OCI-M2 (cell line): ENCODE data around the gene WWC2.
"Not testable (repeated sequence)": the region's sequence is repeated elsewhere in the genome, so short reads cannot be mapped to it uniquely, and the experiment has no call there.

Source experiments
- DNase-seq: peaks from one replicate; lab custom pipeline; 2025; ENCODE audit not compliant: unreplicated experiment; lab: John Stamatoyannopoulos, UW

Gene WWC2

DNA sequence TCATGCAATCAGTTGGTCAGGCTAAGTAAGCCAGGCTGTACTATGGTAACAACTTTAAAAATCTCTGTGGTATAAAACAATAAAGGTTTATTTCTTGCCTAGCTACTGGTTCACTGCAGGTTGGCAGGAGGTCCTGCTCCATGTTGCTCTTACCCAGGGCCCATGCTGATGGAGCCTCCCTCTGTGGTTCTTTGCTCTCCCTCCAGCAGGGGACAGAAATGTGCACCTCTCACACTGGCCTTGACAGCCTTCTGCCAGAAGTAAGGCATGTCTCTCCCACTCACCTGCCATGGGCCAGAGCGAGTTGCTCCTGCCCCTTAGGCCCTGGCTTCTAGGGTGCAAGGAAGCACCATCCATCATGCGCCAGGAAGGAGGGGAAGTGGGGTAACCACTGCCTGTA, 189.9 kb downstream of the WWC2 start:
- DNase-seq, result no peak

- no peak for DNase-seq
These were observed 190.6 kb downstream of the WWC2 start for GRCh38 chr4:183289688-183290087.

- no peak for DNase-seq
These were observed 192.0 kb downstream of the WWC2 start for GRCh38 chr4:183291070-183291469.

GRCh38 chr4:183295711-183296110, 196.7 kb downstream of the WWC2 start:
- DNase-seq, result no peak

DNA sequence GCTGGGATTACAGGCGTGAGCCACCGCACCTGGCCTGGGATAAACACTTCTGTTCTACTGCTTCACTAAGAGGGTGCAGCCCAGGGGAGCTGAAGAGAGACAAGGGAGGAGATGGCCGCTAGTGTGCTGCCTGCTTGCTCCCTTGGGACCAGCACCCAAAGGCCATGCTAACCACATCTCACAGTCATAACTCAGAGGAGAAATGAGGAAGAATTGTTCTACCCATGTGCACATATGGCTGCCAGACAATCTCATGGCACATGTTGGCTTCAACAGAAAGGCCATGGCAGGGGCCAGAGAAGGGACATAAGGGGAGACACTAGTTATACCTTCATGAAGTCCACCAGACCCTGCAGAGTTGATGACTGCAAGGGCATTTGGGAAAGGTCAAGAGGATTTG, 198.6 kb downstream of the WWC2 start:
- DNase-seq, result no peak

- DNase-seq, result no peak
These were observed 200.4 kb downstream of the WWC2 start for GRCh38 chr4:183299464-183299863.

GRCh38 chr4:183300070-183300469, 201.0 kb downstream of the WWC2 start:
- no peak for DNase-seq

DNA sequence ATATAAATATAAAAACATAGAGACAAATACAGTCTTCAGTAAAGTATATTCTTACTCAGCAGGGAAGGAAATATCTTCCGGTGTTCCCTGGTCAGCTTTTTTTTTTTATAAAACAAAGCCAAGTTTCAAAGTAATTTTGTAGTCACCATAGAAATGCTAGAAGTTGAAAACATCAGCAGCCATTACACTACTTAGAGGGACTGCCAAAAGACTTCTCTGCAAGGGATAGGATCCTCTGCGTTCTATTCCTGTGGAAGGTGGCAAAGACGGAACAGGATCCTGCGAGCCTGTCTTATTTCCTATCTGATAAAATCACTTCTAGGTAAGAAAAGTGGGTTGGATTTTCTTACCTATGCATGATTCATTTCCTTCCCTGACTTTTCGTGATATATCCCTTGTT, 201.6 kb downstream of the WWC2 start:
- DNase-seq, result no peak

DNA sequence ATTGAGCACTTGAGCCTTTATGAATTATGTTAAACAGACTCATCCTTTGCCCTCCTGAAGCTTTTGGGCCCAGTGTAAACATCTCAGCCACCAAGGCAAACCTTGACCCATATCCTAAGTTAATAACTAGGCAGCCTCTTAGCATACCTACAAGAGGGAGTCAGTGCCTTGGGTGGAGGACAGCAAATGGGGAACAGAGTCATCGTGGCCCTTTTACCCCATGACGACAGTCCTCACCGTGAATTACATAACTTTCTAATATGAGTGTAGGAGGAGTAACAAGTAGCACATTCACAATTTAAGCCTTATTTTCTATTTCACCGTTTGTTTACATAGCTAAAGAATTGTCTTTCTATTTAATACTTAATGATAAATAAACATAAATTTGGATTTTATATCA, 204.2 kb downstream of the WWC2 start:
- DNase-seq, result no peak

DNA sequence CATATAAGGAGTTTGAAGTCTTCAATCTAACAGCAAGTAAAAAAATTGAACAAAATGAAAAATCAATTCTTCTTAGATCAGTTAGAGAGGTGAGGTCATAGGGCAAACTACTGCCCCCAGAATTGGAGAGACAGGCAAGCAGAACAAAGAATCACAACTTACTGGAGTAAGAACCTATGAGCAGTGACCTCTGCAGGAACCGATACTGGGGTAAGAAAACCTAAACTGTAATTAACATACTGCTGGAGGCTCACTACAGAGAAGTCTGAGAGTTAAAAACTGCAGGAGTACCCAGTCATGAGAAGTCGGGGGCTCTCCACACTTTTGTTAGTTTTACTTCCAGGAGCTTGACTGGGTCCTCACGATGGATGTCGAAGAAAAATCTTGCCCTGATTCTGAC, 205.0 kb downstream of the WWC2 start:
- no peak for DNase-seq

DNA sequence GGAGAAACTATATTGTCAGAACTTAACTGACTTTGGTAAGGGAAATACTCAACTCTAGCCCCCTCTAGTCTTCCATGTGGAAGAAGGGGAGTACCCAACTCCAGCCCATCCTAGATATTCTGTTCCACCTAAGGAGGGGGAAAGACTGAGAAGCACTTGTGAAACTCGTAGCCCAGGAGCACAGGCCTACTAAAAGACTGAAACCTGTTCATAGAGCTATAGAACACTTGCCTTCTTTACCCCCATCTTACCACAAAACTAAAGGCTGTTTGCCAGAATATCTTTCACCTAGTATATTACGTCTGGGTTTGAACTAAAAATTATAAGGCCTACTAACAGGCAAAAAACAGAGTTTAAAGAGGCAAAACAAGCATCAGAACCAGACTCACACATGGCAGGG, 205.5 kb downstream of the WWC2 start:
- DNase-seq, result no peak

- DNase-seq, result no peak
These were observed 207.8 kb downstream of the WWC2 start for GRCh38 chr4:183306811-183307210.

GRCh38 chr4:183312841-183313240, 213.8 kb downstream of the WWC2 start:
- DNase-seq, result no peak

DNA sequence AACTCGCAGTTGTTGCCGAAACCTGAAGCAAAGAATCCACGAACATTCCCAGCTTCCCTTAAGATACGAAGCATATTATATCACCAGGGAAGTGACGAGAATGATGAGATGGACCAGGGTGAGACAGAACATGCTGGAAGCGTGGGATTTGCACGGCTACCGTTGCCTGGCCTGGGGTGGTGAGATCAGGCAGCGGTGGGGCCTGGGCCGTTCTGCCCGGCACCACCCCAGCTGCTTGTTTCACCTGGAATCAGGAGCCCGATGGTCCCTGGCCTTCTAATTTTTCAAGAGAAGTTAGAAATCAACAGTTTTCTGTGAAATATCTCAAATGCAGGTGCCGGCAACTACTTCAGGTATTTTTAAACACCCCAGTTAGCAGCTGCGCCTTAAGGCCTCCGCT, 215.3 kb downstream of the WWC2 start:
- no peak for DNase-seq

GRCh38 chr4:183314806-183315205, 215.7 kb downstream of the WWC2 start:
- no peak for DNase-seq

DNA sequence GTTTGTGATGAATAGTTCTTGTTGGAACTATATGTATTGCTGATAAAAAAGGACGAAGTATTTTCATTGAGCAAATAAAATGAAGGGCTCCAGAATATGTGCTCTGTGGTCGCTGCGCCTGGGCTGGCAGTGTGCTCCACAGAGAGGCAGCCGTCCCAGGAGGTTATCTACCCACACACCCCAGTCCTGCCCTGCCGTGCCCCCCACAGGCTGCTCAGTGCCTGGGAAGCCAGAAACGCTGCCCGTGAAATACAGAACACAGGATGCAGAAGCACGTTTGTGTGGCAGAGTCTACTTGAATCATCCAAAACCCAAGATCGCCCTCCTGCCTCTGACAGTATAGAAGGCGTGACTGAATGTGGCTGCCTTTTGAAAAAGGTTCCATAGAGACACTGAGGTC, 219.6 kb downstream of the WWC2 start:
- no peak for DNase-seq

GRCh38 chr4:183320211-183321059, 221.4 kb downstream of the WWC2 start, which contains the start of gene CLDN22:
TSS of gene CLDN22 (minus strand) at chr4:183320276. CDS start at chr4:183320218, 58 bp downstream.
- no peak for DNase-seq

DNA sequence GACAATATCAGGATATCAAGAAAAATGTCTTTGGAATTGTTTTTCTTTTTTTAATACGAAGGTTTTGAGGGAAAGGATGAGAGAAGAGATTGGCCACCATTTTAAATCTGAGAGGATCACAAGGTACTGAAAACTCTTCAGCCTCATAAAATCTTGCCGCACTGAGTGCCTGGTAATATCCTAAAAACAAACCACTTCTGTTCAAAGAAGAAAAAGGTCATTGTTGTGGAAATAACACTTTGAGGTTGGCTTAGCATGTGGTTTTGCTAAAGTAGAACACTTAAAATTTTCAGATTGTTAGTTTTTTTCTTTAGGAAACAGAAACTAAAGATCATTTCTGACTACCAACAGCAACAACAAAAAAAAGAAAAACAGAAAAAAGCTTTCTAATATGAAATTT, 222.0 kb downstream of the WWC2 start:
- DNase-seq, result no peak

DNA sequence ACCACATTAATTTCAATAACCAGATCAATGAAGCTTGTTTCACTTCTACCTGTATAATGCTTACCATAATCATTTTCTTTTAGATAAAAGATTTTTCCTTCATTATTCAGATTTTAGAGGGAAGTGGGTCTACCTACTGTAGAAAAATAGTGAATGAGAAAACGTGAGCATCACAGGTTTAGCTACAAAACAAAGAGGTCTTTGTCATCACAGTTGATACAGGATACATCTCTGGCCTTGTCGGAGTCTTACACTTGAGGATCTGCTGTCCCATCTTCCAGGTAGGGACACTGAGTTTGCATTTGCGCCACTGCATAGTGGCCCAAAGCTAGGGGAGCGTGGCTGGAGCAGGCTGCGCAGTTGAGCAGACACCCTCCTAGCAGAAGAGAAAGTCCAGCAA, 222.5 kb downstream of the WWC2 start:
- DNase-seq, result no peak

GRCh38 chr4:183322326-183322725, 223.3 kb downstream of the WWC2 start, which contains the start of gene CLDN24:
TSS of gene CLDN24 (minus strand) at chr4:183322426. CDS start at chr4:183322426, 0 bp downstream.
- DNase-seq, result no peak

- DNase-seq, result no peak
These were observed 224.2 kb downstream of the WWC2 start for GRCh38 chr4:183323295-183323694.

- not testable (repeated sequence) for DNase-seq
These were observed 225.0 kb downstream of the WWC2 start for GRCh38 chr4:183324056-183324455.

DNA sequence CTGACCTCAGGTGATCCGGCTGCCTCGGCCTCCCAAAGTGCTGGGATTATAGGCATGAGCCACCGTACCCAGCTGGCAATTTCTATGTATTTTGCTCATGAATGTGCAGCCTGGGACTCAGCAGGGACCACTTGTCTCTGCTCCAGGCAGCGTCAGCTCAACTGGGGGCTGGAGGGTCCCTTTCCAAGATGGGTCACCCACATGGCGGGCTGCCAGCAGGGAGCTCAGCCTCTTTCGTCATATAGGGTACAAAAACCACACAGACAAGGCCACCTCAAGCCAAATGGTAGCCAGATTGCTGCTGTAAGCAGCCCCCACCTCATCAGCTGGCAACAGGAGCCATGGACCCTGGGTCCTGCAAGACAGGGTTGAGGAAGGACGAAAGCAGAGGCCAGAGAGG, 225.6 kb downstream of the WWC2 start:
- no peak for DNase-seq
